Right lobe of liver (tissue), 4 donors: ENCODE results near the gene TCL1B.

Experiments
- POLR2A ChIP-seq: fragments of 450-650 bp; IDR thresholded peaks from one replicate; pipeline ENCODE4 v1.6.1; 2017; ENCODE audit warnings: antibody characterized with exemption, mild to moderate bottlenecking
- TF ChIP-seq, protein P1 (sequence below), 4 donors: fragments of 200-600 bp in 3 of 4; fragments of 450-650 bp in 1 of 4; IDR thresholded peaks; one replicate each; pipeline versions ENCODE4 v1.5.1 to v1.8.0; 2016 to 2022; ENCODE audit warnings: antibody characterized with exemption in 4 of 4, mild to moderate bottlenecking in 2 of 4
- donor health status: DM: no; HTN: no; CAD: no.
- donor health status: DM: no; HTN: no; CAD: no.
- donor health status: DM: no; HTN: yes; CAD: no.

GRCh38 chr14:95701846-95702221 is 15.6 kb downstream of the TCL1B start:
- TF ChIP-seq, protein P1, sequence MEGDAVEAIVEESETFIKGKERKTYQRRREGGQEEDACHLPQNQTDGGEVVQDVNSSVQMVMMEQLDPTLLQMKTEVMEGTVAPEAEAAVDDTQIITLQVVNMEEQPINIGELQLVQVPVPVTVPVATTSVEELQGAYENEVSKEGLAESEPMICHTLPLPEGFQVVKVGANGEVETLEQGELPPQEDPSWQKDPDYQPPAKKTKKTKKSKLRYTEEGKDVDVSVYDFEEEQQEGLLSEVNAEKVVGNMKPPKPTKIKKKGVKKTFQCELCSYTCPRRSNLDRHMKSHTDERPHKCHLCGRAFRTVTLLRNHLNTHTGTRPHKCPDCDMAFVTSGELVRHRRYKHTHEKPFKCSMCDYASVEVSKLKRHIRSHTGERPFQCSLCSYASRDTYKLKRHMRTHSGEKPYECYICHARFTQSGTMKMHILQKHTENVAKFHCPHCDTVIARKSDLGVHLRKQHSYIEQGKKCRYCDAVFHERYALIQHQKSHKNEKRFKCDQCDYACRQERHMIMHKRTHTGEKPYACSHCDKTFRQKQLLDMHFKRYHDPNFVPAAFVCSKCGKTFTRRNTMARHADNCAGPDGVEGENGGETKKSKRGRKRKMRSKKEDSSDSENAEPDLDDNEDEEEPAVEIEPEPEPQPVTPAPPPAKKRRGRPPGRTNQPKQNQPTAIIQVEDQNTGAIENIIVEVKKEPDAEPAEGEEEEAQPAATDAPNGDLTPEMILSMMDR (IDR thresholded peaks at IDR 0.05): no peak
- no peak for TF ChIP-seq POLR2A
